ENCODE data around the gene PPL. TPM values are rescaled to one million over a fixed set of nuclear protein-coding genes. Genes with fewer than 3 reads are reported as not detected.
"Not testable (repeated sequence)": the region's sequence is repeated elsewhere in the genome, so short reads cannot be mapped to it uniquely, and the experiment has no call there.

Gene PPL
- total and polyA plus RNA-seq, 2 of the 8 experiments (the other 6 are each of a cell fraction or from before 2014, with no cell fraction given) = 11.3 to 29.5 TPM

DNA sequence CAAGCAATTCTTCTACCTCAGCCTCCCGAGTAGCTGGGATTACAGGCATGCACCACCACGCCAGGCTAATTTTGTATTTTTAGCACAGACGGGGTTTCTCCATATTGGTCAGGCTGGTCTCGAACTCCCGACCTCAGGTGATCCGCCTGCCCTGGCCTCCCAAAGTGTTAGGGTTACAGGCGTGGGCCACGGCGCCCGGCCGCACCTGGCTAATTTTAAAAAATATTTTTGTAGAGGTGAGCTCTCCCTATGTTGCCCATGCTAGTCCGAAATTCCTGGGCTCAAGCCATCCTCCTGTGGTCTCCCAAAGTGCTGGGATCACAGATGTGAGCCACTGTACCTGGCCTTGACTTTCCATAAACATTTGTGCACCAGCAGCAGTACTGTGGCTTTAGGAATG is 31.3 kb upstream of the PPL start:
- ChIA-PET CTCF (ENCODE audit: partially characterized antibody) (interaction anchor here (1.1 to 2.2 kb wide), 3 partner anchors 10 to 90 kb away, joined by 4 to 9 read pairs (median 6); partner anchors contain the start of gene SEC14L5), POLR2A (ENCODE audit: partially characterized antibody) (interaction anchor here (0.8 to 2.5 kb wide), 4 partner anchors 10 to 66 kb away, joined by 3 to 9 read pairs (median 4); partner anchors contain the start of genes NAGPA and SEC14L5)
- not testable (repeated sequence) for H3K56ac ChIP-seq (replicated peaks; ENCODE audit: insufficient read length, low read depth, low read length); H3K79me2 ChIP-seq (ENCODE audit: control insufficient read depth in 1 of 2, insufficient read depth in 2 of 2, low read length in 2 of 2); H3K4ac ChIP-seq (replicated peaks; ENCODE audit: insufficient read length, low read depth, low read length); H4K8ac ChIP-seq (ENCODE audit: extremely low read depth, insufficient read depth, low read length); H3K23ac ChIP-seq (ENCODE audit: insufficient read length); H3K14ac ChIP-seq (ENCODE audit: insufficient read length); H2BK12ac ChIP-seq (ENCODE audit: low read depth, low read length); H3K27me3 ChIP-seq (replicated peaks in 1 of 4; ENCODE audit: control insufficient read depth in 3 of 4, extremely low read depth in 1 of 4, insufficient read depth in 3 of 4, low read length in 3 of 4); H3K36me3 ChIP-seq (ENCODE audit: control insufficient read depth in 2 of 4, insufficient read depth in 4 of 4, low read length in 3 of 4); H4K20me1 ChIP-seq (replicated peaks in 1 of 2; ENCODE audit: control insufficient read depth in 1 of 2, insufficient read depth in 2 of 2, low read length in 2 of 2); H2BK120ac ChIP-seq (replicated peaks; ENCODE audit: low read depth, low read length); H3K79me1 ChIP-seq (ENCODE audit: low read depth, low read length); FAIRE-seq; H3K27ac ChIP-seq (ENCODE audit: low read depth, low read length); H2BK15ac ChIP-seq (ENCODE audit: low read length); H4K91ac ChIP-seq (replicated peaks; ENCODE audit: insufficient read length, low read length); DNase-seq (ENCODE audit: low read depth in 1 of 2, low spot score in 2 of 2); H2AK5ac ChIP-seq (ENCODE audit: low read depth, low read length); H3K23me2 ChIP-seq (ENCODE audit: low read depth, low read length); H3K9me3 ChIP-seq (ENCODE audit: insufficient read depth in 2 of 2, low read depth in 1 of 2, low read length in 1 of 2)
- Histone ChIP-seq H3K18ac (ENCODE audit: extremely low read depth, low read length) (peak overlapping the region; percentile 26; the same call in 1 of the 2 replicates), H3K9ac (replicated peaks in 1 of 4; ENCODE audit: extremely low read depth in 1 of 4, low read depth in 3 of 4, low read length in 3 of 4) (peak overlapping the region in 2 of 4 experiments; percentile 4 to 37; a peak in 1 of 7 replicates), H2BK20ac (ENCODE audit: low read length) (peak overlapping the region; percentile 13; the same call in 1 of the 2 replicates), H4K5ac (ENCODE audit: insufficient read length, low read depth, low read length) (peak overlapping the region; percentile 8), H2AFZ (ENCODE audit: low read length) (peak overlapping the region; percentile 43; the same call in 1 of the 2 replicates), H2BK5ac (ENCODE audit: low read depth, low read length) (peak overlapping the region; percentile 54; the same call in 1 of the 2 replicates), H3K4me2 (ENCODE audit: insufficient read depth in 1 of 2, low read depth in 2 of 2, low read length in 2 of 2) (peak overlapping the region; percentile 61 to 70), H3K4me3 (ENCODE audit: extremely low read depth in 1 of 4, insufficient read depth in 2 of 4, low read depth in 3 of 4, low read length in 4 of 4) (peak overlapping the region in 1 of 4 experiments; percentile 41; a peak in 2 of 8 replicates), H3K4me1 (replicated peaks in 1 of 4; ENCODE audit: control insufficient read depth in 3 of 4, insufficient read depth in 4 of 4, low read length in 3 of 4) (peaks cover 12 to 25% (median 19%) of the 10 kb centered on the region in 4 experiments)
- whole genome bisulfite sequencing, 2 experiments (ENCODE audit: extremely low coverage in 1 of 2, insufficient coverage in 1 of 2, insufficient read length in 1 of 2, insufficient replicate concordance in 2 of 2, low coverage in 1 of 2, low lambda C conversion rate in 2 of 2, missing lambda C conversion rate in 1 of 2) = 83% methylated on average over 12 of the region's 12 CpGs; no CpG with 5 or more reads in 1 of the 2 experiments

All from H1 (cell line).